GM10266 (cell line): Measurements from ENCODE around the gene CHAMP1.

Experiments used
- DNase-seq: peaks from one replicate; pipeline ENCODE4 v3.0.0; 2012; ENCODE audit errors: extremely low spot score
- CTCF ChIP-seq: IDR thresholded peaks from 2 replicates; pipeline ENCODE4 v1.5.1; 2012; ENCODE audit warnings: mild to moderate bottlenecking, low read depth; ENCODE audit not compliant: control insufficient read depth, insufficient read depth; ENCODE audit errors: missing control alignments

The CHAMP1 gene

GRCh38 chr13:114299604-114300305 lies 14.5 kb upstream of the CHAMP1 start:
- DNase-seq = no peak
- TF ChIP-seq CTCF = no peak

DNA sequence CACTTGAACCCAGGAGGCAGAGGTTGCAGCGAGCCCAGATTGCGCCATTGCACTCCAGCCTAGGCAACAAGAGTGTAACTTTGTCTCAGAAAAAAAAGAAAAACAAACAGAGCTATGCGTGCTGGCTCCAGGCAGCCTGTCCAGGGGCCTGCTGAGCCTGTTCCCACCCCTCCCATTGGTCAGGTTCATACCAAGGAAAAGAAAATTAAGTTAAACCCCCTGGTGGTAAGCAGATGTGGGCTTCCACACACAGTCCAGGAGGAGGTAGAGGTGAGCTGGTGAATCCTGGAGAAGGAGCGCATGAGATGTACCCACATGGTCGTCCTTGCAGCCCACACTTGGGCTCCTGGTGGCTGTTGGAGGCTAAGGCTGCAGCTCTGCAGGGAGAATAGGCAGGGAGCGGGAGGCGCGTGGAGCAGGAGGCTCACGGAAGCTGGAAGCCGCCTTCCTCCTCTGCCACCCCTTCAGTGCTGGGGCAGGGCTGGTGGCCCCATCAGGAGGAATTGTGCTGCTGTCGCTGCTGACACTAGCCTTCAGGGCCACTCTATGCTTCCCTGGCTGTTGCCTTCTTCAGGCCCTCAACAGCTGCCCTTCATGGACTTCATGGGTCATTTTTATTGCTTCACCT lies 10.5 kb upstream of the CHAMP1 start:
- no peak for DNase-seq
- TF ChIP-seq CTCF = no peak

DNA sequence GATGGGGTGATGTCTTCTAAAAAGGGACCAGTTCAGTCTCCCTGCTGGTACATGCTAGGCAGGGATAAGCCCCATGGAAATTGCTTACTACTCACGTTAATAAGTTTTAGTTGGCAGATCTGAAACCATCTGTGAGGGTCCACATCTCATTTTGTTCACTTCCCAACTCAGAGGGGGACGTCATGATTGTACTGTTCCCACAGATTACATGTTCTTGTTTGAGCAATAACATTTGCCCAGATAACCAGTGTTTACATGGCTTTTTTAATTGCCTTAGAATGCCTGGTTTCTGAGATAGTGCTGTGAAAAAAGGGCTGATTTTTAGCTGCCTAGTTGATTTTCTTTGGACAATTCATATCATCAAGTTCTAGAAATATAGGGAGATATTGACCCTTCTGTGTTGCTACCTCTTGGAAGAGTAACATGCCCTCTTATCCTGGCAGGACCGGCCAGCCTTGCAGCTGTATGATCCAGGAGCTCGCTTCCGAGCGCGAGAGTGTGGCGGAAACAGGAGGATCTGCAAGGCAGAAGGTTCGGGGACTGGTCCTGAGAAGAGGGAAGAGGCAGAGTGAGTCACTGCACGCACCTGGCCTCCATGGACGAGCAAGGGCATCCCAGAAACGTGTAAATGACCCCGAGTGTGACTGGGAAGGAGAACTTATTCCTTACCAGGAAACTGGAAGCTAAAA lies 9.8 kb upstream of the CHAMP1 start:
- no peak for TF ChIP-seq CTCF
- no peak for DNase-seq

GRCh38 chr13:114309086-114309485 lies 5.2 kb upstream of the CHAMP1 start:
- TF ChIP-seq CTCF = no peak
- no peak for DNase-seq

- DNase-seq = no peak
- TF ChIP-seq CTCF = no peak
Observed at GRCh38 chr13:114309806-114310410, 4.4 kb upstream of the CHAMP1 start.

DNA sequence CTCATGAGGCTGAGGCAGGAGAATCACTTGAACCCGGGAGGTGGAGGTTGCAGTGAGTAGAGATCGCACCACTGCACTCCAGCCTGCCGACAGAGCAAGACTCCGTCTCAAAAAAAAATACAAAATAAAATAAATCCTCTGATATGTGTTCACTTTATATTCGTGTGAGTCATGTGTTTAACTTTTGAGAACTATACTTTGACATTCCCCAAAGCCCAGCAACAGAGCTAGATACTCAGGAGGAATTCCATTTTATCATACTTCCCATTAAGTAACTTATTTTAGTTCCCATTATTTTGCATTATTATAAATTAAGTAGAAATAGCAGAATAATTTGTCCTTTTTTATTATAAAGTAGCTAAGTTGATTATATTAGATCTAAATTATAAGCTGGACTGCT lies 3.3 kb upstream of the CHAMP1 start:
- no peak for DNase-seq
- no peak for TF ChIP-seq CTCF
